Epithelial cell of esophagus (primary cell): ENCODE measurements around the gene CDKL1.

Experiments
- DNase-seq: peaks from one replicate; pipeline ENCODE4 v3.0.0; 2010; ENCODE audit warnings: low read depth
- H3K4me3 ChIP-seq: 2 replicates; pipeline ENCODE4 v1.5.1; 2011; ENCODE audit warnings: mild to moderate bottlenecking, low read length, control low read depth
- TF ChIP-seq, protein P1 (sequence below): IDR thresholded peaks from 2 replicates; pipeline ENCODE4 v1.5.1; 2011; ENCODE audit warnings: low read depth, mild to moderate bottlenecking, low read length, control low read depth, inconsistent platforms; ENCODE audit not compliant: insufficient read depth; ENCODE audit errors: missing control alignments

CDKL1 gene

DNA sequence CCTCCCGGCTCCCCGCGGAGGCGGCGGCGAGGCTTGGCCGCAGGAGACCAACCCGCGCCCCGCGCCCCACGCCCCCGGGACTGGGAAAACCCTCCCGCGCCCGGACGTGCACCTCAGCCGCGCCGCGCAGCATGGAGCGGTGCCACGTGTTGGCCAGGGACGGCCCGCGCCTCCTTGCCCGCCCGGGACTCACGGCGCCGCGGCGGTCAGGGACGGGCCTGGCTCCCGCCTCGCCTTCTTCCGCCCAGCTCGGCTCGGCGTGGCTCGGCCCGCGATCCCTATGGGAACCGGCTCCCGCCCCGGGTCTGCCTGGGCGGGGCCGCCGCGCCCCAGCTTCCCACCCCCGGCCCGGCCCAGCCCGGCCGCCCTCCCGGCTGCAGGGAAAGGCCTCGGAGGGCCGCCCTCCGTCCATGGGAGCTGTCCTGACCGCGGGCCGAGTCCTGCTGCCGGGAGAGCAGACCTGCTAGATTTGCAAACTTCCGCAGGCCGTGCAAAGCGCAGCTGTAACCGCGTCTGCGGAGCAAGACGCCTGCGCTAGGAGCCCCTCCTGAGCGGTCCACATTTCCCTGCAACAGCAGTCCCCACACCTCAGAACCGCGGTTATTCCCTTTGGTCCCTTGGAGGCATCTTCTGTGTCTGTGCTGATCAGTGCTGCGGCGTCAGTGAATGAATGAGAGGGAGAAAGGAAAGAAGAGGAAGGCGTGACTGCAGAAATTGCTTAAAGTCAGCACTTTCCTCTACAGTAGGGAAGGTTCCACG, at the start of gene CDKL1:
Gene CDKL1 (minus strand): TSS at position 251 of the 759 bp plus-strand sequence. CDS start 1,013 bp downstream, outside the sequence.
- DNase-seq, result peak; percentile 67
- peak within 1 kb of the TSS; percentile 61 for H3K4me3 ChIP-seq
- TF ChIP-seq, protein P1, sequence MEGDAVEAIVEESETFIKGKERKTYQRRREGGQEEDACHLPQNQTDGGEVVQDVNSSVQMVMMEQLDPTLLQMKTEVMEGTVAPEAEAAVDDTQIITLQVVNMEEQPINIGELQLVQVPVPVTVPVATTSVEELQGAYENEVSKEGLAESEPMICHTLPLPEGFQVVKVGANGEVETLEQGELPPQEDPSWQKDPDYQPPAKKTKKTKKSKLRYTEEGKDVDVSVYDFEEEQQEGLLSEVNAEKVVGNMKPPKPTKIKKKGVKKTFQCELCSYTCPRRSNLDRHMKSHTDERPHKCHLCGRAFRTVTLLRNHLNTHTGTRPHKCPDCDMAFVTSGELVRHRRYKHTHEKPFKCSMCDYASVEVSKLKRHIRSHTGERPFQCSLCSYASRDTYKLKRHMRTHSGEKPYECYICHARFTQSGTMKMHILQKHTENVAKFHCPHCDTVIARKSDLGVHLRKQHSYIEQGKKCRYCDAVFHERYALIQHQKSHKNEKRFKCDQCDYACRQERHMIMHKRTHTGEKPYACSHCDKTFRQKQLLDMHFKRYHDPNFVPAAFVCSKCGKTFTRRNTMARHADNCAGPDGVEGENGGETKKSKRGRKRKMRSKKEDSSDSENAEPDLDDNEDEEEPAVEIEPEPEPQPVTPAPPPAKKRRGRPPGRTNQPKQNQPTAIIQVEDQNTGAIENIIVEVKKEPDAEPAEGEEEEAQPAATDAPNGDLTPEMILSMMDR, result no peak

DNA sequence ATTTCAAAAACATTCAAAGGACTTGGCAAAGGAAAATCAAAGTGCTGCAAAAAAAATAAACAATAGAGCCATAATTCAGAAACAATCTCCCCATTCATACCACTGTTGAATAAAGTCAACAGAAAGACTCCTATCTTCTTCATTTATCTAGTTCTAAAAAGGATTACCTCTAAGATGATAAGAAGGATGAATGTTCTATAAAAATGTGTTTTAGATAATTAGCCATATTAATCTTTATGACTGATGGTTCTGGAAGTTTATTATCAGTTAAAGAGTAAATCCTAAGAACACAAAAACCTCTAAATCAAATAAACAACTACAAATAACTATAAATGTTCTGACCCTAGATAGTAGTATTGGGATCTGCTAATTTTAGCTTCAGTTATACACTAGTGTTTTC, 37.8 kb upstream of the CDKL1 start:
- DNase-seq, result no peak
- no peak overlapping the region for H3K4me3 ChIP-seq
- TF ChIP-seq, protein P1, result no peak

DNA sequence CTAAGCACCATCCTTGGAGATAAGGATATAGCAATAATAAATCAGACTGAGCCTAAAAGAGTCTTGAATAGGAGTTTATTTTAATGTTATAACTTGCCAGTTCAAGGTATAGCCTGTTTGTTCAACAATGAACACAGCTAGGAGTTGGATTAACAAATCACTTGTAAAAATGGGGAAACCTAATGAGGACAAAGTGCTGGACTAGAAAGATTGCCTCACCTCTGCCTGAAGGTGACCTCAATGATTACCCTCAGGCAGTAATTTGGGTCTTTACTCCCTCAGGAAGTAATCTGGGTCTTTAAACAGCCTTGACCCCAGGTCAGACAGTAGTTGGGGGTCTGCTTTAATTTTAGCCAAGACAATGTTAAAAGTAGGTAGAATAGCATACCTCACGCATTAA, 35.5 kb upstream of the CDKL1 start:
- TF ChIP-seq, protein P1, result no peak
- DNase-seq, result no peak
- H3K4me3 ChIP-seq, result no peak overlapping the region

DNA sequence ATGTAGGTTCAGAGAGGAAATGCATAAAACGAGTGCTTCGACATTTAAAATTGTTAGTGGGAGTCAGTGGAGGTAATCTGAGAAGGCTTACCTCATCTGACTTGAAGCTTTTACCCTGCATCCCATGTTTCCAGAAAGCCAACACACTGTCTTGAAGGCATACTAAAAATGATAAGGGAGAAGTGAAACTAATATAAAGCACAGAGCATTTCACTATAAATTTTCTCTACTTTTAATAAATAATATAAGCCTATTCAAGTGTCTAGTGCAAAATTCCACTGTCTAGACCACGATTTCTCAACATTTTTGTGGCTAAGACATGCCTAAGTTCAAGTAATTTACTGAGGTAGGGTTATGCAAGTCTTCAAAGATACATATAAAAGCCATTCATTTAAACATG, 29.1 kb upstream of the CDKL1 start:
- H3K4me3 ChIP-seq, result no peak overlapping the region
- TF ChIP-seq, protein P1, result no peak
- DNase-seq, result no peak

DNA sequence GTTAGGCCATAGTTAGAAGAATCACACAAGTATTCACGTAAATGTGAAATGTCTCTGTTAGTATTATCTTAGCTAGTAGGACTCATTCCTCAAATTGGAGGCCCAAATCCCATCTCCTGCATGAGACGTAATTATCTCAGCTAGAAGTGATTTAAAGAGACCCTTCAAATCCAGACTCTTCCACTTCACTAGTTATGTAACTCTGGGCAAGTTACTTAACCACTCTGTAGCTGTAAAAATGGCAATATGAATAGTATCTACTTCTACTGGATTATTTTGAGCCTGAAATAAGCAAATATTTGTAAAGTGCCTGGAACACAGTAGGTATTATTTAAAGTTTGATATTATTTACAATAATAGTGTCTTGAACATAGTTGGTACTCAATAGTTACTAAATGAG, 28.4 kb upstream of the CDKL1 start:
- DNase-seq, result no peak
- H3K4me3 ChIP-seq, result no peak overlapping the region
- TF ChIP-seq, protein P1, result no peak

DNA sequence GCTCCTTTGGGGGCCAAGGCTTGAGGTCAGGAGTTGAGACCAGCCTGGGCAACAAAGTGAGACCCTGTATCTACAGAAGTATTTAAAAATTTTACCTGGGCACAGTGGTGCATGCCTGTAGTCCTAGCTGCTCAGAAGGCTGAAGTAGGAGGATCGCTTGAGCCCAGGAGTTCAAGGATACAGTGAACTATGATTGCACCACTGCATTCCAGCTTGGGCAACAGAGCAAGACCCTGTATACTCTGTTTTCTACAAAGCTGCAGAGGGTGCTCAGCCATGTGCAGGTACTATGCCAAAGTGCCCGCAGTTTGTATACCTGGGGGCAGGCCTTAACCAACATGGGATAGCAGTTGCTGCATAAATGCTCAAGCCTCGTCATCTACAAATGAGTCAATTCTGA, 26.8 kb upstream of the CDKL1 start:
- DNase-seq, result no peak
- no peak overlapping the region for H3K4me3 ChIP-seq
- TF ChIP-seq, protein P1, result no peak

DNA sequence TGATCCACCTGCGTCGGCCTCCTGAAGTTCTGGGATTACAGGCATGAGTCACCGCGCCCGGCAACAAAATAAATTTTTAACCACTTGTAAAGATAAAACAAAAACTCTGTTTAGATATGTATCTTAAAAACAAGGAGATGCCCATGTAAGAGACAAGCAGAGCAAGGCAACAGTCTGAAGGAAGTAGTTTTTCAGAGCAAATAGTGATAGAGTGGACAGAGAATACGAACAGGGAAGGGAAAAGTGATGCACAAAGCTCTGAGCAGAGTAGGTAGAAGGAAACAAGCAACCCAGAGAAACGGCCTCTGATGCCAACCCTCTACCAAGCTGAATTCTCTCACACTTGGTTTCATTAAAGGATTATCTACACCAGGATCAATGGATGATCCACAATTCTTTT, 24.8 kb upstream of the CDKL1 start:
- DNase-seq, result no peak
- TF ChIP-seq, protein P1, result no peak

More for the DNA sequence above, 24.8 kb upstream of the CDKL1 start:
- H3K4me3 ChIP-seq, result no peak overlapping the region
